ENCODE data around the gene DAAM2. TPM values are rescaled to one million over a fixed set of nuclear protein-coding genes. Genes with fewer than 3 reads are reported as not detected.

DAAM2 gene
- total RNA-seq, 4 donors from 2014 or later, result 36.5 to 154 (median 54.1) TPM

GRCh38 chr6:39942903-39943580, 150.9 kb downstream of the DAAM2 start:
- DNase-seq (ENCODE audit: low spot score) (no peak), ATAC-seq (ENCODE audit: low FRiP score) (no peak)
- no peak for TF ChIP-seq CTCF (IDR thresholded peaks at IDR 0.05)

DNA sequence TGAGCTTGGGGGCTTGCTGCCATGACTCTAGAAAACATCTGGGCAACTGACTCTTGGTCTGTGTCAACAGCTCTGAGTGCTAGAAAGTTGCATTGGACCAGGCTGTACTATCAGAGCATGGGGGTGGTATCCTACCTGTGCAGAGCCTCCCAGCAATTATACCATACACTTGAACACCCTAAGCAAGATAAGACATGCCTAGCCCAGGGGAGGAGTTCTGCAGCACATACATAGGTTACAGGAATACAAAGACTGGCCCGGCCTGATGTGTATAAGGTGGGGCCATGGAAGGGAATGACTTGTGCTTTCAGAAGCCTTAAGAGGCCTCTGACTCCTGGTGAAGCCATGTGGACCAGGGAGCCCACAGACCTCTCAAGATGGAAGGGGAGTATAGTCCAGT, 153.4 kb downstream of the DAAM2 start:
- DNase-seq (ENCODE audit: low spot score) (no peak), ATAC-seq (ENCODE audit: low FRiP score) (no peak)
- no peak for TF ChIP-seq CTCF (IDR thresholded peaks at IDR 0.05)

DNA sequence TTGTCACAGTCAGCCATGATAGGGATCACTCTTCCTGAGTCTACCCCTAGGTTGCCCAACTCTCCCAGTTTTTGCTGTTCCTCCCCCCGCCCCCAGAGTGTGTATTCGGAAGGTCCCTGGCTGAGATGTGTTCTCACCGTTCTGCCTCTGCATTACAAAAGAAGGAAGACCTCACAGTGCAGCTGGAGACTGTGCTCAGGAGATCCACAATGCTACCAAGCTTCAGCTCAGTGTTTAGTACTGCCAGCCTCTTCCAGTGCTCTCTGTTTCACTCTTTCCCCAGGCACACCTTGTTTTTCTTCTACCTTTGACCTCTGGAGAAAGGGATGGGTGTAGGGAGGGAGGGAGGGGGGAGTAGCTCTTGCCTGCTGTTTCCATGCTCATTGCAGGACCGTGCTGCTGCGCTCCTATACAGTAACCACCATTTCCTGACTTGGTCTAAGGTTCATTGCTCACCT, 155.5 kb downstream of the DAAM2 start:
- no peak for DNase-seq (ENCODE audit: low spot score)
- ATAC-seq (ENCODE audit: low FRiP score), result no peak
- no peak for TF ChIP-seq CTCF (IDR thresholded peaks at IDR 0.05)

DNA sequence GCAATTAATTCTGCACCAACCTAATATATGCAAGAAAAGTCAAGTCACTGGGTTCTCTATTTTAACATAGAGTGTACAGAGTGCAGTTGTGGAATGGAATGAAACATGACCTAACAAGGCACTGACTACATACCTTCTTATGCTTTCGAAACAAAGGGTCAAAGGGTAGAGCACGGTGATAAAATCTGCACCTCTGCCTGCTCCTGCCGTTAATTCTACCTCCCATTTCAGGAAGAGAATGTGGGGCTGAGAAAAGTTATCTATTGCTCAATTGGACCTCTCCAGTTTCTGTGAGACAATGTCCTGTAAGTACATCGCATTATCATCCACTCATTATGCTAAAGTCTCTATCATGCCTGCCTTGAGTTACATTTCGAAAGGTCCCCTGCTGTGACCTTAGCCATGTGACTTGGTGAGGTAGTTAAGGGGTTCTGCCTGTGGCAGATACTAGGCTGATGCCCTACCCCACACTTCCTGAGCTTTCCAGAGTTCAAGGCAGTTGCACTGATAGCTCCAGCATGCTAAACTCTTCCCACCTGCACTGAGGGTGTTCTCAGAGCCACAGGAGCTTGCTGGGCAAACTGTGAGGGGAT, 156.1 kb downstream of the DAAM2 start:
- ATAC-seq (ENCODE audit: low FRiP score) (no peak), DNase-seq (ENCODE audit: low spot score) (no peak)
- no peak for TF ChIP-seq CTCF (IDR thresholded peaks at IDR 0.05)

- no peak for TF ChIP-seq CTCF (IDR thresholded peaks at IDR 0.05)
- no peak for DNase-seq (ENCODE audit: low spot score)
- no peak for ATAC-seq (ENCODE audit: low FRiP score)
Observed at GRCh38 chr6:39950125-39950720, 158.0 kb downstream of the DAAM2 start.

- TF ChIP-seq CTCF (IDR thresholded peaks at IDR 0.05), result no peak
- no peak for DNase-seq (ENCODE audit: low spot score)
- no peak for ATAC-seq (ENCODE audit: low FRiP score)
Observed at GRCh38 chr6:39951191-39951590, 159.0 kb downstream of the DAAM2 start.

DNA sequence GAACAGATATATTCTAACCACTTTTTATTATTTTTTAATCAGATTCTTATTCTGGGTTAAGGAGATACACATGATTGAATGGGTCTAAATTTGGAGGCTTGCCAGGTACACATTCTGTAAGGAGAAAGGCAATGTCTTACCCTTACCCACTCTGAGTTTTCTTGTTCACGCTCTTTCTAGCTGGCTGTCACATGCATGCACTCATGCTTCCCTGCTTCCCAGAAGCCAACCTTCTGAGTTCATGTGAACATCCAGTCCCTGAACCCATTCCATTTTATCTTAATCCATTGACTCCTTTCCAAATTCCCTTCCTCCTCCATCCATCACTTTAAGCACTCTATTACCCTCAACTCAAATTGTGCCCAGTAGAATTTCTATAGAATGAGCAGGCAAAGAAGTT, 159.5 kb downstream of the DAAM2 start:
- DNase-seq (ENCODE audit: low spot score) (no peak), ATAC-seq (ENCODE audit: low FRiP score) (no peak)
- TF ChIP-seq CTCF (IDR thresholded peaks at IDR 0.05), result no peak

Data from omental fat pad (tissue), 4 donors.